ENCODE data around the gene CWC27.
A peak's percentile ranks its signal among the peaks of the same experiment; 100 is the strongest.

CWC27 gene

GRCh38 chr5:64768358-64769312 is at the start of gene CWC27, which contains the start of gene SREK1IP1:
Gene CWC27, plus strand, starts transcription at chr5:64768930. Its CDS starts 217 bp downstream, at chr5:64769147.
Gene SREK1IP1, minus strand, starts transcription at chr5:64768691. Its CDS starts 174 bp downstream, at chr5:64768517.
- DNase-seq (ENCODE audit: low read depth), result peak; percentile 87

DNA sequence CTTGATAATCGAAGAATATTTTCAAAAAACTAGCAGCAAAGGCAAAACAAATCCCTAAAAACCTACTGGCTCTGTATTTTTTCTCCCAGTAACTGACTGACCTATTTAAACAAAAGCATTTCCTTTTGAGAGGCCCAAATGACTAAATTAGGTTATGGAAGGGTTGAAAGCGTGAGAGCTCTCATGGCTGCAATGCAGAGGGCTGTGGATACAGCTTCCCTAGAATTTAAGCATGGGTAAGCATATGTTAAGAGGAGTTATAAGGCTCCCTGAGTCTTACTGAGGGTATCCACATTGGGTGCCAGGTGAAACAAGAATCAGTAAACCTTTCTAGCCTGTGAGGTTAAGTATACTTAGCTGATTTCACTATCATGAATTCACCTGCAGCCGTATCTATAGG is 46.1 kb upstream of the CWC27 start:
- no peak for DNase-seq (ENCODE audit: low read depth)

DNA sequence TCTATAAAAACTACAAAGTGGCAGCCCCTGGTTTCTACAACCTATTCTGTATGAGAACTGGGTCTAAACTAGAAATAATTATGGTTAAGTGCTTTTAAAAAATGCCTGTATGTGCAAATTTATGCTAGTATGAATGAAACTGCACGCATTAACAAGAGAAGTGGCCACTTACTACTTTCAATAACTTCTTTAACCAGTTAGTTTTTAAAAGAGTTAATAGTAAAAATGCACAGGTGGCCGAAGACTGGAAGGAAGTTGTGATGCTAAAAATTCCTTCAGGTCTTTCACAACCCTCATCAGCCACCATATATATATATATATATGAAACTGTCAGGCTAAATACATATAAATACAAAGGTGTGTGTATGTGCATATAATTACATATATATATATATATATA is 41.6 kb upstream of the CWC27 start:
- DNase-seq (ENCODE audit: low read depth), result no peak

DNA sequence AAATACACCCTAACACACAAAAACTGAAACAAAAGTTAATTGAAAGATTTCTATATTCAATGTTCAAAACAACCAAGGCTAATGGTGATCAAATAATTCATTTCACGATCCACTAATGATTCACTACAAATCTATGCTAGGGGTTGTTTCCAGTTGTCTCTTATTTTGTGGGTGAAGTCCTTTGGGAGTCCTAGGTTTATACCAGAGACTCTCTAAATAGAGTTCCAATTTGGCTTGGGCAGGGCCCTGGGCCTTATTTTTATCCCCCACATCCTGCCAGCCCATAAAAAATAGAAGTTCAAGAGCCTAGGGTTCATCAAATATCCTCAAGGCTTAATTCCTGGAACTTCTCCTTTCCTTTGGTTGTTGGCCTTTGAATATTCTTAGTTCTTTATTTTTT is 26.3 kb upstream of the CWC27 start:
- DNase-seq (ENCODE audit: low read depth), result no peak

DNA sequence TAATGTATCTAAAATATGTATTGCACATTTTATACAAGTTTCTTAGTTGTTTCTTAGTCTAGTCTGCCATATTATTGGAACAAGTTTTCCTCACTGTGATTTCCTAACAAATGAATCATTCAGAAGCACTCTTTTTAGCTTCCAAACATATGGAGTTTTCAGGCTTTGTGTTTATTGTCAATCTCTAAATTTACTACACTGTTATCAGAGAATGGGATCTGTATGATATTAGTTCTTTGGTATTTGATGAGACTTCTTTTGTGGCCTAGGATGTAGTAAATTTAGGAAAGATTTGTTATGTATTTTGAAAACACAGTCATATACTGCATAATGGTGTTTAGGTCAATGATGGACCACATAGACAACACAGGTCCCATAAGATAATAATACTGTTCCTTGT is 25.9 kb upstream of the CWC27 start:
- no peak for DNase-seq (ENCODE audit: low read depth)

DNA sequence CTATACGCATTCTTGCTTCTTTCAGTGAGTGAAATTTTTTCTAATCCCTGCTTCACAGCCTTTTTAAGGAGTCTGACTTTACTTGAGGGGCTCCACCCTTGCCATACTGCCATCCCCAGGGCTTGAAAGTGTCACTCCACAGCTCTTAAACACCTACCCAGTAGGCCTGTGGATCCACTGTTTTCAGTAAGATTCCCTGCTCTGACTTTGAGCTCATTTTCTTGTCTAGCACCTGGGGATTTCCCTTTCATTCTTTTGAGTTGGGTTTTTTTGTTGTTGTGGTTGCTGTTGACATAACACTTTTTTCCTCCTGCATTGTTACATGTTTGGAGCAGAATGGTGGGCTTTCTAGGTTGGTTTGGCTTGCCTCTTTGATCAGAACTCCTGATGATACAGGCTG is 23.8 kb upstream of the CWC27 start:
- no peak for DNase-seq (ENCODE audit: low read depth)

GRCh38 chr5:64746446-64746845 is 22.3 kb upstream of the CWC27 start:
- no peak for DNase-seq (ENCODE audit: low read depth)

DNA sequence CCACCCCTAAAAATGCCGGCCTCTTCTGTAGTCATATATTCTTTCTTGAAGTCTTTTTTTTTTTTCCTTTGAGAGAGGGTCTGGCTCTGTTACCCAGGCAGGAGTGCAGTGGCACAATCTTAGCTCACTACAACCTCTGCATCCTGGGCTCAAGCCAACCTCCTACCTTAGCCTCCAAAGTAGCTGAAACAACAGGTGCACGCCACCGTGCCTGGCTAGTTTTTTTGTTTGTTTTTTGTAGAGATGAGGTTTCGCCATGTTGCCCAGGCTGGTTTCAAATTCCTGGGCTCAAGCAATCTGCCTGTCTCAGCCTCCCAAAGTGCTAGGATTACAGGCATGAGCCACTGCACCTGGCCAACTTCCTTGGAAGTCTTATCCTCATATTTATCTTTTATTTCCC is 19.3 kb upstream of the CWC27 start:
- DNase-seq (ENCODE audit: low read depth), result no peak

- DNase-seq (ENCODE audit: low read depth), result no peak
Measured at GRCh38 chr5:64754066-64754465, 14.7 kb upstream of the CWC27 start.

- no peak for DNase-seq (ENCODE audit: low read depth)
Measured at GRCh38 chr5:64758901-64759300, 9.8 kb upstream of the CWC27 start.

DNA sequence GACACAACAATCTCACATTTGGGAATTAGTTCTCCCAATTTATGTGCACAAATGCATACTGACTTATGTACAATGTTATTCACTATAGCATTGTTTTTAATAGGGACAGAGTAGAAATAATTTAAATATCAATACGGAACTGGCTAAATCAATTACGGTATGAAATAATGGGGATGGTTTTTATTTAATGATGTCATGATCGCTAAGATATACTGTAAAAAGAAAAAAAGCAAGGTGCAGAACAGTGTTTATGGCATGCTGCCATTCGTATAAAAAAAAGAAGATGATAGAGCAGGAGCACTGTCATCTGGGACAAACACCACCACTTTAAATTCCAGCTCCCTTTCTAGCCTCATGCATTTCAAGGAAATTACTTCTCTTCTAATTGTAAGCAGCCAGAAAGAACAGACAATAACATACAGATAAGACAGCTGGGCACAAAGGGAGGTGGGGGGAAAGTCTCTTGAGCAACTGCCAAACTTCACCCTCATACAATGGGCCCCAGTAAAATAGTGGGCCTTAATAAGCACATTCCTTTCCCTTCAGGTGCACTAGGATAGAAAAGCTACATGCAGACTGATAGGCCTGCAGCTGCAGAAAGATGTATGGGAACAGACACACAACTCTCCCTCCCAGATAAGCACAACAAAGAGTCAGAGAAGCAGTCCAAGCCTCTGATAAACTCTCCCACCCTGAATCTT is 8.6 kb upstream of the CWC27 start:
- no peak for DNase-seq (ENCODE audit: low read depth)

DNA sequence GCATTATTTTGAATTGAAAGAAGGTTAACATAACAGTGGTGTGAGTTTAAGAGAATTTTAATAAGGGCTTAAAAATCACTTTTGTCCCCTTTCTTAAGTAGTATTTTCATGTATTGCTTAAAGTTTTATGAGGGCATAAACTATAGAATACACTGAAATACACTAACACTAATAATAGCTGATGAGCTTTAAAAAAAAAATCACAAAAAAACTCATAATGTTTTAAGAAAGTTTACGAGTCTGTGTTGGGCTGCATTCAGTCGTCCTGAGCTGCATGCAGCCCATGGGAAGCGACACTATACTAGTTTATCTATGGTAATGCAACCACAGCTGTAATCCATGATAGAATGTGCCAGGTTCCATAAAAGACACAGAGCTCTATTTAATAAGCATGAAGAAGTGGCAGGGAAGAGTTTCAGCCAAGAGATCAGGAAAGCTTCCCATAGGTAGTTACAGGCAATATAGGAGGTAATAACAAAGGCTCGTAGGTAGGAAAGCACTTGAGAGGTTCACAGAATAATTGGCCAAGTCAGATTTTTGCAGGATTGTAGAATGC is 4.7 kb upstream of the CWC27 start:
- DNase-seq (ENCODE audit: low read depth), result no peak

GRCh38 chr5:64765804-64766504 is 2.8 kb upstream of the CWC27 start:
- DNase-seq (ENCODE audit: low read depth), result no peak

- DNase-seq (ENCODE audit: low read depth), result no peak
Measured at GRCh38 chr5:64766941-64767340, 1.8 kb upstream of the CWC27 start.

GRCh38 chr5:64767959-64768357 is 772 bp upstream of the CWC27 start:
- DNase-seq (ENCODE audit: low read depth), result no peak

- DNase-seq (ENCODE audit: low read depth), result no peak
Measured at GRCh38 chr5:64769855-64770254, 1.1 kb downstream of the CWC27 start.

GRCh38 chr5:64771736-64772135 is 3.0 kb downstream of the CWC27 start:
- DNase-seq (ENCODE audit: low read depth), result no peak

DNA sequence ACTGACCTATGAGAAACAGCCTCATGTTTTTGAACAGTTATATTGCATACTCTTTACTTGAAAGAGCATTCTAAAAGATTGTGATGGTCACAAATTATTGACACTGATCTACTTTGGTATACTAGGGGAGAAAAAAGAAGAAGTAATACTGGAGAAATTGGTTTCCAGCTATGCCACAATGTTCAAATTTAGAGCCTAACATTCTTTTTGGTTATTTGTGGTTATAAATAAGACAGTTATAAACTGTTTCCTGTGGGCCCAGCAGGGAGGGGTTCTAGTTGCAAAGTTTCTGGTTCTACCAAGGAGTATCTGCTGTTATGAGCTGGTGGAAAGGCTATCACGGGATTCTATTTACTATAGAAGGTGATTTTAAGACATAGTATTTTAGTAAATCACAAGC is 4.8 kb downstream of the CWC27 start:
- no peak for DNase-seq (ENCODE audit: low read depth)

- DNase-seq (ENCODE audit: low read depth), result no peak
Measured at GRCh38 chr5:64775291-64775690, 6.6 kb downstream of the CWC27 start.

GRCh38 chr5:64784451-64785025 is 15.8 kb downstream of the CWC27 start:
- DNase-seq (ENCODE audit: low read depth), result peak; percentile 85

- DNase-seq (ENCODE audit: low read depth), result no peak
Measured at GRCh38 chr5:64786372-64786771, 17.6 kb downstream of the CWC27 start.

GRCh38 chr5:64788156-64788555 is 19.4 kb downstream of the CWC27 start:
- no peak for DNase-seq (ENCODE audit: low read depth)
